ENCODE results near the gene PRXL2B. TPM values are rescaled to one million over a fixed set of nuclear protein-coding genes. Genes with fewer than 3 reads are reported as not detected.

PRXL2B gene
- total and polyA plus RNA-seq, 2 experiments from 2014 or later = 25.5 to 44.0 TPM

DNA sequence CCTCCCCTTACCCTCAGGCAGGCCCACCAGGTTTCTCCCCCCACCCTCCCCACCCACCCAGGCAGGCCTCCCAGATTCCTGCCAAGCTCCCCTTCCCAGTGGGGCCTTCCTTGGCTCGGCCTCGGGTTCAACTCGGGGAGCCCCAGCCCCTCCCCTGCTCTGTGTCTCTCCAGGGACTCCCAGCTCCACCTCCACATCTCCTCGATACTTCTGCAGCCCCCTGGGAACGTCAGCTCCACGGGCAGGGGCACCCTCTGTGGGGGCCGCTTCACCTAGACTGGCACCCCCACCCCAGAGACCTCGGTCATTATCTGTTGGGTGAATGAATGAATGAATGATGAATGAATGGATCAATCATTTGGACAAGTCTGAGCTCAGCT lies 45.5 kb downstream of the PRXL2B start:
- H3K27ac Mint-ChIP-seq = no peak overlapping the region
- H3K4me2 ChIP-seq = no peak overlapping the region
- TF ChIP-seq EZH2 (IDR thresholded peaks at IDR 0.05; ENCODE audit: low read depth, unreplicated experiment) = no peak
- TF ChIP-seq, protein P1, sequence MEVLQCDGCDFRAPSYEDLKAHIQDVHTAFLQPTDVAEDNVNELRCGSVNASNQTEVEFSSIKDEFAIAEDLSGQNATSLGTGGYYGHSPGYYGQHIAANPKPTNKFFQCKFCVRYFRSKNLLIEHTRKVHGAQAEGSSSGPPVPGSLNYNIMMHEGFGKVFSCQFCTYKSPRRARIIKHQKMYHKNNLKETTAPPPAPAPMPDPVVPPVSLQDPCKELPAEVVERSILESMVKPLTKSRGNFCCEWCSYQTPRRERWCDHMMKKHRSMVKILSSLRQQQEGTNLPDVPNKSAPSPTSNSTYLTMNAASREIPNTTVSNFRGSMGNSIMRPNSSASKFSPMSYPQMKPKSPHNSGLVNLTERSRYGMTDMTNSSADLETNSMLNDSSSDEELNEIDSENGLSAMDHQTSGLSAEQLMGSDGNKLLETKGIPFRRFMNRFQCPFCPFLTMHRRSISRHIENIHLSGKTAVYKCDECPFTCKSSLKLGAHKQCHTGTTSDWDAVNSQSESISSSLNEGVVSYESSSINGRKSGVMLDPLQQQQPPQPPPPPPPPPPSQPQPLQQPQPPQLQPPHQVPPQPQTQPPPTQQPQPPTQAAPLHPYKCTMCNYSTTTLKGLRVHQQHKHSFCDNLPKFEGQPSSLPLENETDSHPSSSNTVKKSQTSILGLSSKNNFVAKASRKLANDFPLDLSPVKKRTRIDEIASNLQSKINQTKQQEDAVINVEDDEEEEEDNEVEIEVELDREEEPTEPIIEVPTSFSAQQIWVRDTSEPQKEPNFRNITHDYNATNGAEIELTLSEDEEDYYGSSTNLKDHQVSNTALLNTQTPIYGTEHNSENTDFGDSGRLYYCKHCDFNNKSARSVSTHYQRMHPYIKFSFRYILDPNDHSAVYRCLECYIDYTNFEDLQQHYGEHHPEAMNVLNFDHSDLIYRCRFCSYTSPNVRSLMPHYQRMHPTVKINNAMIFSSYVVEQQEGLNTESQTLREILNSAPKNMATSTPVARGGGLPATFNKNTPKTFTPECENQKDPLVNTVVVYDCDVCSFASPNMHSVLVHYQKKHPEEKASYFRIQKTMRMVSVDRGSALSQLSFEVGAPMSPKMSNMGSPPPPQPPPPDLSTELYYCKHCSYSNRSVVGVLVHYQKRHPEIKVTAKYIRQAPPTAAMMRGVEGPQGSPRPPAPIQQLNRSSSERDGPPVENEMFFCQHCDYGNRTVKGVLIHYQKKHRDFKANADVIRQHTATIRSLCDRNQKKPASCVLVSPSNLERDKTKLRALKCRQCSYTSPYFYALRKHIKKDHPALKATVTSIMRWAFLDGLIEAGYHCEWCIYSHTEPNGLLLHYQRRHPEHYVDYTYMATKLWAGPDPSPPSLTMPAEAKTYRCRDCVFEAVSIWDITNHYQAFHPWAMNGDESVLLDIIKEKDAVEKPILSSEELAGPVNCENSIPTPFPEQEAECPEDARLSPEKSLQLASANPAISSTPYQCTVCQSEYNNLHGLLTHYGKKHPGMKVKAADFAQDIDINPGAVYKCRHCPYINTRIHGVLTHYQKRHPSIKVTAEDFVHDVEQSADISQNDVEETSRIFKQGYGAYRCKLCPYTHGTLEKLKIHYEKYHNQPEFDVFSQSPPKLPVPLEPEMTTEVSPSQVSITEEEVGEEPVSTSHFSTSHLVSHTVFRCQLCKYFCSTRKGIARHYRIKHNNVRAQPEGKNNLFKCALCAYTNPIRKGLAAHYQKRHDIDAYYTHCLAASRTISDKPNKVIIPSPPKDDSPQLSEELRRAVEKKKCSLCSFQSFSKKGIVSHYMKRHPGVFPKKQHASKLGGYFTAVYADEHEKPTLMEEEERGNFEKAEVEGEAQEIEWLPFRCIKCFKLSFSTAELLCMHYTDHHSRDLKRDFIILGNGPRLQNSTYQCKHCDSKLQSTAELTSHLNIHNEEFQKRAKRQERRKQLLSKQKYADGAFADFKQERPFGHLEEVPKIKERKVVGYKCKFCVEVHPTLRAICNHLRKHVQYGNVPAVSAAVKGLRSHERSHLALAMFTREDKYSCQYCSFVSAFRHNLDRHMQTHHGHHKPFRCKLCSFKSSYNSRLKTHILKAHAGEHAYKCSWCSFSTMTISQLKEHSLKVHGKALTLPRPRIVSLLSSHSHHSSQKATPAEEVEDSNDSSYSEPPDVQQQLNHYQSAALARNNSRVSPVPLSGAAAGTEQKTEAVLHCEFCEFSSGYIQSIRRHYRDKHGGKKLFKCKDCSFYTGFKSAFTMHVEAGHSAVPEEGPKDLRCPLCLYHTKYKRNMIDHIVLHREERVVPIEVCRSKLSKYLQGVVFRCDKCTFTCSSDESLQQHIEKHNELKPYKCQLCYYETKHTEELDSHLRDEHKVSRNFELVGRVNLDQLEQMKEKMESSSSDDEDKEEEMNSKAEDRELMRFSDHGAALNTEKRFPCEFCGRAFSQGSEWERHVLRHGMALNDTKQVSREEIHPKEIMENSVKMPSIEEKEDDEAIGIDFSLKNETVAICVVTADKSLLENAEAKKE (CRISPR knock-in tag; IDR thresholded peaks at IDR 0.05) = no peak
- no peak for TF ChIP-seq NANOG (IDR thresholded peaks at IDR 0.05; ENCODE audit: borderline replicate concordance)
- no peak for TF ChIP-seq STAT1 (IDR thresholded peaks at IDR 0.05; ENCODE audit: unreplicated experiment)
- no peak for TF ChIP-seq ZNF331 (CRISPR knock-in tag; IDR thresholded peaks at IDR 0.05; ENCODE audit: low read depth)
- no peak for TF ChIP-seq POLR2AphosphoS5 (IDR thresholded peaks at IDR 0.05; ENCODE audit: low read depth)
- TF ChIP-seq, protein P2, sequence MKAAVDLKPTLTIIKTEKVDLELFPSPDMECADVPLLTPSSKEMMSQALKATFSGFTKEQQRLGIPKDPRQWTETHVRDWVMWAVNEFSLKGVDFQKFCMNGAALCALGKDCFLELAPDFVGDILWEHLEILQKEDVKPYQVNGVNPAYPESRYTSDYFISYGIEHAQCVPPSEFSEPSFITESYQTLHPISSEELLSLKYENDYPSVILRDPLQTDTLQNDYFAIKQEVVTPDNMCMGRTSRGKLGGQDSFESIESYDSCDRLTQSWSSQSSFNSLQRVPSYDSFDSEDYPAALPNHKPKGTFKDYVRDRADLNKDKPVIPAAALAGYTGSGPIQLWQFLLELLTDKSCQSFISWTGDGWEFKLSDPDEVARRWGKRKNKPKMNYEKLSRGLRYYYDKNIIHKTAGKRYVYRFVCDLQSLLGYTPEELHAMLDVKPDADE (IDR thresholded peaks at IDR 0.05) = no peak
- TF ChIP-seq JUNB (IDR thresholded peaks at IDR 0.05; ENCODE audit: unreplicated experiment) = no peak
- TF ChIP-seq CREB1 (CRISPR knock-in tag; IDR thresholded peaks at IDR 0.05; ENCODE audit: low read depth) = no peak
- TF ChIP-seq EZH2phosphoT487 (IDR thresholded peaks at IDR 0.05; ENCODE audit: unreplicated experiment) = no peak
- TF ChIP-seq, protein P3, sequence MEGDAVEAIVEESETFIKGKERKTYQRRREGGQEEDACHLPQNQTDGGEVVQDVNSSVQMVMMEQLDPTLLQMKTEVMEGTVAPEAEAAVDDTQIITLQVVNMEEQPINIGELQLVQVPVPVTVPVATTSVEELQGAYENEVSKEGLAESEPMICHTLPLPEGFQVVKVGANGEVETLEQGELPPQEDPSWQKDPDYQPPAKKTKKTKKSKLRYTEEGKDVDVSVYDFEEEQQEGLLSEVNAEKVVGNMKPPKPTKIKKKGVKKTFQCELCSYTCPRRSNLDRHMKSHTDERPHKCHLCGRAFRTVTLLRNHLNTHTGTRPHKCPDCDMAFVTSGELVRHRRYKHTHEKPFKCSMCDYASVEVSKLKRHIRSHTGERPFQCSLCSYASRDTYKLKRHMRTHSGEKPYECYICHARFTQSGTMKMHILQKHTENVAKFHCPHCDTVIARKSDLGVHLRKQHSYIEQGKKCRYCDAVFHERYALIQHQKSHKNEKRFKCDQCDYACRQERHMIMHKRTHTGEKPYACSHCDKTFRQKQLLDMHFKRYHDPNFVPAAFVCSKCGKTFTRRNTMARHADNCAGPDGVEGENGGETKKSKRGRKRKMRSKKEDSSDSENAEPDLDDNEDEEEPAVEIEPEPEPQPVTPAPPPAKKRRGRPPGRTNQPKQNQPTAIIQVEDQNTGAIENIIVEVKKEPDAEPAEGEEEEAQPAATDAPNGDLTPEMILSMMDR (conservative IDR thresholded peaks at IDR 0.05; ENCODE audit: low read depth in 2 of 2) = no peak
- TF ChIP-seq, protein P4, sequence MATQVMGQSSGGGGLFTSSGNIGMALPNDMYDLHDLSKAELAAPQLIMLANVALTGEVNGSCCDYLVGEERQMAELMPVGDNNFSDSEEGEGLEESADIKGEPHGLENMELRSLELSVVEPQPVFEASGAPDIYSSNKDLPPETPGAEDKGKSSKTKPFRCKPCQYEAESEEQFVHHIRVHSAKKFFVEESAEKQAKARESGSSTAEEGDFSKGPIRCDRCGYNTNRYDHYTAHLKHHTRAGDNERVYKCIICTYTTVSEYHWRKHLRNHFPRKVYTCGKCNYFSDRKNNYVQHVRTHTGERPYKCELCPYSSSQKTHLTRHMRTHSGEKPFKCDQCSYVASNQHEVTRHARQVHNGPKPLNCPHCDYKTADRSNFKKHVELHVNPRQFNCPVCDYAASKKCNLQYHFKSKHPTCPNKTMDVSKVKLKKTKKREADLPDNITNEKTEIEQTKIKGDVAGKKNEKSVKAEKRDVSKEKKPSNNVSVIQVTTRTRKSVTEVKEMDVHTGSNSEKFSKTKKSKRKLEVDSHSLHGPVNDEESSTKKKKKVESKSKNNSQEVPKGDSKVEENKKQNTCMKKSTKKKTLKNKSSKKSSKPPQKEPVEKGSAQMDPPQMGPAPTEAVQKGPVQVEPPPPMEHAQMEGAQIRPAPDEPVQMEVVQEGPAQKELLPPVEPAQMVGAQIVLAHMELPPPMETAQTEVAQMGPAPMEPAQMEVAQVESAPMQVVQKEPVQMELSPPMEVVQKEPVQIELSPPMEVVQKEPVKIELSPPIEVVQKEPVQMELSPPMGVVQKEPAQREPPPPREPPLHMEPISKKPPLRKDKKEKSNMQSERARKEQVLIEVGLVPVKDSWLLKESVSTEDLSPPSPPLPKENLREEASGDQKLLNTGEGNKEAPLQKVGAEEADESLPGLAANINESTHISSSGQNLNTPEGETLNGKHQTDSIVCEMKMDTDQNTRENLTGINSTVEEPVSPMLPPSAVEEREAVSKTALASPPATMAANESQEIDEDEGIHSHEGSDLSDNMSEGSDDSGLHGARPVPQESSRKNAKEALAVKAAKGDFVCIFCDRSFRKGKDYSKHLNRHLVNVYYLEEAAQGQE (IDR thresholded peaks at IDR 0.05; ENCODE audit: unreplicated experiment) = no peak
- TF ChIP-seq ZNF114 (CRISPR knock-in tag; IDR thresholded peaks at IDR 0.05) = no peak
- no peaks in the 10 kb centered on the region for H3K9me2 ChIP-seq (ENCODE audit: insufficient read depth)
- no peaks in the 10 kb centered on the region for H3K36me3 ChIP-seq (ENCODE audit: insufficient read depth)
- peaks cover 38% of the 10 kb centered on the region for H3K27me3 ChIP-seq (ENCODE audit: insufficient read depth)
- no peak overlapping the region for H3K4me3 Mint-ChIP-seq
- peaks cover 12% of the 10 kb centered on the region for H3K36me3 Mint-ChIP-seq (ENCODE audit: low read depth)
- no peak overlapping the region for H2AFZ ChIP-seq
- no peak overlapping the region for H3K4me3 ChIP-seq
- H4K20me1 ChIP-seq (replicated peaks; ENCODE audit: insufficient read depth) = no peaks in the 10 kb centered on the region
- H3K4me1 ChIP-seq (ENCODE audit: insufficient read depth) = peaks cover 11% of the 10 kb centered on the region
- peaks cover 18% of the 10 kb centered on the region for H3K4me1 Mint-ChIP-seq
- H3K27me3 Mint-ChIP-seq (ENCODE audit: insufficient read depth, low read depth, poor library complexity) = peaks cover 56% of the 10 kb centered on the region
- peaks cover 24% of the 10 kb centered on the region for H3K9me3 Mint-ChIP-seq
- DNase-seq (ENCODE audit: low spot score) = no peak
- H3K27ac ChIP-seq (ENCODE audit: low read depth) = no peak overlapping the region
- peaks cover 10% of the 10 kb centered on the region; the same call in 1 of the 2 replicates for H3F3A ChIP-seq (replicated peaks; ENCODE audit: low read depth)
- no peaks in the 10 kb centered on the region for H3K79me2 ChIP-seq (replicated peaks; ENCODE audit: insufficient read depth)
- ATAC-seq = no peak
